ENCODE measurements around the gene ZSCAN10. TPM values are rescaled to one million over a fixed set of nuclear protein-coding genes. Genes with fewer than 3 reads are reported as not detected.

ZSCAN10 gene
- total and polyA plus RNA-seq, 9 of the 15 experiments (the other 6 are each of a cell fraction or from before 2014, with no cell fraction given), result 0.22 TPM; not detected in 8

GRCh38 chr16:3129137-3130131, 30.3 kb upstream of the ZSCAN10 start (continued):
- TF ChIP-seq, protein P1, sequence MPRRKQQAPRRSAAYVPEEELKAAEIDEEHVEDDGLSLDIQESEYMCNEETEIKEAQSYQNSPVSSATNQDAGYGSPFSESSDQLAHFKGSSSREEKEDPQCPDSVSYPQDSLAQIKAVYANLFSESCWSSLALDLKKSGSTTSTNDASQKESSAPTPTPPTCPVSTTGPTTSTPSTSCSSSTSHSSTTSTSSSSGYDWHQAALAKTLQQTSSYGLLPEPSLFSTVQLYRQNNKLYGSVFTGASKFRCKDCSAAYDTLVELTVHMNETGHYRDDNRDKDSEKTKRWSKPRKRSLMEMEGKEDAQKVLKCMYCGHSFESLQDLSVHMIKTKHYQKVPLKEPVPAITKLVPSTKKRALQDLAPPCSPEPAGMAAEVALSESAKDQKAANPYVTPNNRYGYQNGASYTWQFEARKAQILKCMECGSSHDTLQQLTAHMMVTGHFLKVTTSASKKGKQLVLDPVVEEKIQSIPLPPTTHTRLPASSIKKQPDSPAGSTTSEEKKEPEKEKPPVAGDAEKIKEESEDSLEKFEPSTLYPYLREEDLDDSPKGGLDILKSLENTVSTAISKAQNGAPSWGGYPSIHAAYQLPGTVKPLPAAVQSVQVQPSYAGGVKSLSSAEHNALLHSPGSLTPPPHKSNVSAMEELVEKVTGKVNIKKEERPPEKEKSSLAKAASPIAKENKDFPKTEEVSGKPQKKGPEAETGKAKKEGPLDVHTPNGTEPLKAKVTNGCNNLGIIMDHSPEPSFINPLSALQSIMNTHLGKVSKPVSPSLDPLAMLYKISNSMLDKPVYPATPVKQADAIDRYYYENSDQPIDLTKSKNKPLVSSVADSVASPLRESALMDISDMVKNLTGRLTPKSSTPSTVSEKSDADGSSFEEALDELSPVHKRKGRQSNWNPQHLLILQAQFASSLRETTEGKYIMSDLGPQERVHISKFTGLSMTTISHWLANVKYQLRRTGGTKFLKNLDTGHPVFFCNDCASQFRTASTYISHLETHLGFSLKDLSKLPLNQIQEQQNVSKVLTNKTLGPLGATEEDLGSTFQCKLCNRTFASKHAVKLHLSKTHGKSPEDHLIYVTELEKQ (CRISPR knock-in tag; IDR thresholded peaks at IDR 0.05), result no peak
- TF ChIP-seq HMGXB4 (CRISPR knock-in tag; IDR thresholded peaks at IDR 0.05) (peak; percentile 40; the same call in 1 of the 2 replicates), ELF2 (CRISPR knock-in tag; IDR thresholded peaks at IDR 0.05) (peak; percentile 71), ARHGAP35 (IDR thresholded peaks at IDR 0.05; ENCODE audit: partially characterized antibody) (no peak), HMGN3 (IDR thresholded peaks at IDR 0.05; ENCODE audit: borderline replicate concordance, extremely low read depth, insufficient read length, low read depth, low read length) (peak; percentile 81), POLR2B (IDR thresholded peaks at IDR 0.05; ENCODE audit: low read depth, partially characterized antibody) (no peak), ZNF785 (CRISPR knock-in tag; IDR thresholded peaks at IDR 0.05) (no peak), ZNF431 (CRISPR knock-in tag; IDR thresholded peaks at IDR 0.05) (no peak), KLF6 (CRISPR knock-in tag; IDR thresholded peaks at IDR 0.05; ENCODE audit: borderline replicate concordance) (0 out of 2 replicates have a peak, but pooled peaks have one; percentile 6), ZFP36 (IDR thresholded peaks at IDR 0.05; ENCODE audit: low read depth, low read length, partially characterized antibody) (no peak)
- TF ChIP-seq, protein P2, sequence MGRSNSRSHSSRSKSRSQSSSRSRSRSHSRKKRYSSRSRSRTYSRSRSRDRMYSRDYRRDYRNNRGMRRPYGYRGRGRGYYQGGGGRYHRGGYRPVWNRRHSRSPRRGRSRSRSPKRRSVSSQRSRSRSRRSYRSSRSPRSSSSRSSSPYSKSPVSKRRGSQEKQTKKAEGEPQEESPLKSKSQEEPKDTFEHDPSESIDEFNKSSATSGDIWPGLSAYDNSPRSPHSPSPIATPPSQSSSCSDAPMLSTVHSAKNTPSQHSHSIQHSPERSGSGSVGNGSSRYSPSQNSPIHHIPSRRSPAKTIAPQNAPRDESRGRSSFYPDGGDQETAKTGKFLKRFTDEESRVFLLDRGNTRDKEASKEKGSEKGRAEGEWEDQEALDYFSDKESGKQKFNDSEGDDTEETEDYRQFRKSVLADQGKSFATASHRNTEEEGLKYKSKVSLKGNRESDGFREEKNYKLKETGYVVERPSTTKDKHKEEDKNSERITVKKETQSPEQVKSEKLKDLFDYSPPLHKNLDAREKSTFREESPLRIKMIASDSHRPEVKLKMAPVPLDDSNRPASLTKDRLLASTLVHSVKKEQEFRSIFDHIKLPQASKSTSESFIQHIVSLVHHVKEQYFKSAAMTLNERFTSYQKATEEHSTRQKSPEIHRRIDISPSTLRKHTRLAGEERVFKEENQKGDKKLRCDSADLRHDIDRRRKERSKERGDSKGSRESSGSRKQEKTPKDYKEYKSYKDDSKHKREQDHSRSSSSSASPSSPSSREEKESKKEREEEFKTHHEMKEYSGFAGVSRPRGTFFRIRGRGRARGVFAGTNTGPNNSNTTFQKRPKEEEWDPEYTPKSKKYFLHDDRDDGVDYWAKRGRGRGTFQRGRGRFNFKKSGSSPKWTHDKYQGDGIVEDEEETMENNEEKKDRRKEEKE (IDR thresholded peaks at IDR 0.05; ENCODE audit: borderline replicate concordance in 1 of 2, control insufficient read depth in 1 of 2, low read depth in 2 of 2, low read length in 1 of 2), result 0 out of 4 replicates have a peak, but pooled peaks of 1 of the 2 experiments have one; percentile 46
